GM18907 (cell line): Measurements from ENCODE around the gene WDR1.

Source experiments
- ATAC-seq: cut with Tn5 transposase; IDR thresholded peaks from one replicate; pipeline ENCODE4 v1.9.1; 2021; ENCODE audit warnings: mild to moderate bottlenecking, moderate library complexity; ENCODE audit not compliant: unreplicated experiment

WDR1 gene

GRCh38 chr4:10114607-10115006 is 2.0 kb downstream of the WDR1 start:
- no peak for ATAC-seq

DNA sequence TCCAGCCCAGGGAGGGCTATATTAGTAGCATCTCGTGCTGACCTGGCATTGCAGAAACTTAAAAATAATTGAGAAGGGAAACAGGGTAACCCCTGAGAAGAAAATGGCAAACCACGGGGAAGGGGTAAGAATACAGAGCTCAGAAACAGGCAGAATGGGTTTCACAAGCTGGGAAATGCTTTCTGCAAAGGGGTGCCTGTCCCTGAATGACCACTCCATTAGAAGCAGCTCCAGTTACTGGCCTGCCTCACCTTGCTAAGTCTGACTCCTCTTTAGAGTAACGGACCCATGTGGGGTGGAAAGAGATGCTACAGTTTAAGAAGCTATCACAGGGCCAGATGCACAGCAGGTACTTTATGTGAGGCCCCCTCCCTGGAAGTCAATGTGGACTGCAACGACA is 2.5 kb downstream of the WDR1 start:
- ATAC-seq: no peak

DNA sequence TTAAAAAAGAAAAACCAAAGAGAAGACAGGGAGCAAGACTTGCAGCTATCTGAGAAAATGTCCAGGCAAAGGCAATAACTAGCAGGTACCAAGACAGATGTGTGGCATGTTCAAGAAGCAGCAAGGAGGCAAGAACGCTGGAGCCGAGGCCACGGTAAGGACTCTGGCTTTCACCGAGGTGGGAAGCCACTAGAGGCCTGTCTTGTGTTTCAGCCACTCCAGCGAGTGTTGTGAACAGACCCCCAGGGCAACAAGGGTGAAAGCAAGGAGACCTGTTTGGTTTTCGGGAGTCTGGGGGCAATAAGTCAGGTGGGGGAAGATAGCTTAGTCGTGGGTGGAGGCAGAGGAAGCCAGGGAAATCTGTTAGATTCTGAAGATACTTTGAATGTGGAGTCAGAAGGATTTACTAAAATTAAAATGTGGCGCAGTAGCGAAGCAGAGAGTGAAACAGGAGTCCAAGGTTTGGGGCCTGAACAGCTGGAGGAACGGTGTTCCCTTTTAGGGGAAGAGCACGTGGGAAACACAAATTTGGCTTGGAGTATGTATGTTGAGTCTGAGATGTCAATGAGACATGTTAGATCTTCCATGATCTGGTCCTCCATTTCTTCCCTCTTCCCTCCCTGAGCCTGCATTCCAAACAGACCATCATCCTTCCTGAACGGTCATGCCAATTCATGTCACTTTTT is 3.1 kb downstream of the WDR1 start:
- no peak for ATAC-seq

- ATAC-seq: no peak
Measured at GRCh38 chr4:10112658-10113284, 3.8 kb downstream of the WDR1 start.

DNA sequence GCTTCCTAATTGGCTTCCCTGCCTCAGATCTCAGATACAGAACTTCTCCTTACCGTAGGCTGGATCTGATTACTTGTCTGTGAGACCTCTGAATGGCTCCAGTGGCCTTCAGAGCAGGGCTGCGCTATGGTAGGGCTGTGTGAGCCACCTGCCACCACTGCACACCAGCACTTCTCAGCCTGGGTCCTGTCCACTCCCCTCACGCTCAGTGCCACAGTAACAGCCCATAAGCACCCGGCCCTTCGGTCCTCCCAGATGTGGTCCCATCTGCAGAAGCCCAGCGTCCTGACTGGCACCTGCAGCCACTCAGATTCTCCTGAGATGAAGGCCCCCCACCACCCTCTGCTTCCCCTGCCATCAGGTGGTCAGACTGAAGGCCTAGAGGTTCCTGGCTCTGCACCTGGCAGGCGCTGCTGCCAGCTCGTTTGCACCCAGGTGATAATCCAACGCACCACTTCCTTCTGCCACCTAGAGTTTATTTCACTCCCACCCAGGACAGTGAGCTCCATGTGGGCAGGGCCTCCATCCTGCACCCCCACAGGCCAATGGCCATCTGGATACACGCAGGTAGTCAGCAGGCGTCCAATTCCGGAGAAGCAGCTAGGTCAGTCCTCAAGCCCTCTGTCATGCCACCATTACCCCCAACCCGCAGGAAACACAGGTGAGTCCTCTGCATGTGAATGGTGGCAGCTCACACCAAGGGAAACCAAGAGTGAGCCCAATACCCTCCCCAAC is 5.4 kb downstream of the WDR1 start:
- ATAC-seq: no peak

- ATAC-seq: no peak
Measured at GRCh38 chr4:10109995-10110670, 6.5 kb downstream of the WDR1 start.

DNA sequence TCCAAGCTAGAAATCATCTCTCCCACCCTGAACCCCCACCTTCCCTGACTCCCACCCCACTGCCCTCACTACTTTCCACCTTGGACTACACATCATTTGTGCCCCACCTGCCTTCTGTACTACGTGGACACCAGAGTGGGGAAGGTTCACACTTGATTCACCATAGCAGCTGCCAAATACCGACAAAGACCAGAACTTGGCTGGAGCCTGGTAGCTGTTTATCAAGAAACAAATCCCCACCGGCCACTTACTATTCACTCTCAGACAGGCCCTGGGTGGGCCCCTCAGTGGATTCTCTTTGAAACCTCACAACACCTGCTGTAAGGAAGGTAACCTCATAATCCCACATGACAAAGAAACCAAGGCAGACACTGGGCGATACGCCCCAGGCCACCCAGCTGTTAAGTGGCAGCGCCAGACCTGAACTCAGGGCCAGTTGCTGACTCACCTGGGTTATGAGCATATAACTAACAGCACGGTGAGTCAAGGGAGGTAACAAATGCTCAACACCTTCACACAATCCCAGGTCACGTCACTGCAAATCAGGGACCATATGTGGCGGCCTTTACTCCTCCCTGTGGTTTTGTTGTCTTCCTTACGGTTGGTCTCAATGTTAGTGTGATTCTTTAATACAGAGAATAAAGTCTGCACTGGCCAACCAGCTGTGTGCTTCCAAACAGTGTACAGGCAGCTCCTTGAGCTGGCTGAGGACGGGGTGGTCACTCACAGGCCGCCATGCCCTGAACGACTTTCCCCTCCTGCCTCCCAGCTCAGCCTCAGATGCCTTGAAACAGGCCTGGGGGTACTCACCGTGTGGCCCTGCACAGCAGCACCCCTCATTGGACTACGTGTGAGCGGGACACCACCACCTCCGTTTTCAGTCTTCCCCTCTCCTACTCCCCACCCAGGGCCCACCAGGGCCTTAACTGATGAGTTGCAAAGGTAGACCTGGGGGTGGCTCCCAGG is 7.5 kb downstream of the WDR1 start:
- no peak for ATAC-seq

GRCh38 chr4:10108391-10108790 is 8.2 kb downstream of the WDR1 start:
- no peak for ATAC-seq

DNA sequence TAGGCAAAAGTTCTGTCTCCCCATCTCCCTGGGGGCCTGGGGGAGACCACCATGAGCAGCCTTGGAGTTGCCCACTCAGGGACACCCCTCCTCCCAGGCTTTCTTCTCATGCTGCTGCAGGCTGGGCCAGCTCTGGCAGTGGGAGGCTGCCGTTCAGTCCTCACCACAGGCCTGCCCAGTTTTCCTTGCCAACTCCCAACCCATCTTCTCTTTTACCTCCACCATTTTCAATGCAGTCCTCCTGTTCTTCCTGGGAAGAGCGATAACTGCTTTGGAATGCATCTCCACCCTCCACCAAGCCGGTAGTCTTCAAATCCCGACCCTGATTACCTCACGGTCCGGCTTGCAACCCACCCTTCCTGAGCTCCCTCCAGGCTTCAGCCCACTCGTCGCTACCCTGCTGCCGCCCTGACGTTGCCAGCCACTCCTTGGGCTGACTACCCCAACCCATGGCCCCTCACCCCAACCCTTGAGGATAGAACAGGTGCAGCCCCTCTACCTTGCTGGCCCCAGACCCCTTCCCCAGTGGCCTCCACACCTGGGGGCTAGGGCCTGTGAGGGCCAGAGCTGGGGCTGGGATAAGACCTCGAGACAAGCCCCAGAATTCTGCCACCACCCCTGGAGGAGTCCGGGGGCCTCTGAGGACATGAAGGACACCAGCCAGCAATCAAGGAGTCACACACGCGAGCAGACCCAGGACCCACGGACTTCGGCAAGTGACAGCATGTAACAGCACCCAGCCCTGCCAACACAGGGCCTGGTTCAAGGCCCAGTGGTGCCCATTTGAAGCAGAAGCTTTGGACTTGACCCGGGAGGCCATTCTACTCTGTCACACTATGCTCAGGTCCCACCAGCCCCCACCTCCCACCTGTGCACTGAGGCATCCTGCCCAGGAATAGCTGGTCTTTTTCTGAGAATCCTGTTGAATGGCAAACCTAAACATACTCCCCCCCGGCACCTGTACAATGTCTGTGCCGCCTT is 9.2 kb downstream of the WDR1 start:
- no peak for ATAC-seq

DNA sequence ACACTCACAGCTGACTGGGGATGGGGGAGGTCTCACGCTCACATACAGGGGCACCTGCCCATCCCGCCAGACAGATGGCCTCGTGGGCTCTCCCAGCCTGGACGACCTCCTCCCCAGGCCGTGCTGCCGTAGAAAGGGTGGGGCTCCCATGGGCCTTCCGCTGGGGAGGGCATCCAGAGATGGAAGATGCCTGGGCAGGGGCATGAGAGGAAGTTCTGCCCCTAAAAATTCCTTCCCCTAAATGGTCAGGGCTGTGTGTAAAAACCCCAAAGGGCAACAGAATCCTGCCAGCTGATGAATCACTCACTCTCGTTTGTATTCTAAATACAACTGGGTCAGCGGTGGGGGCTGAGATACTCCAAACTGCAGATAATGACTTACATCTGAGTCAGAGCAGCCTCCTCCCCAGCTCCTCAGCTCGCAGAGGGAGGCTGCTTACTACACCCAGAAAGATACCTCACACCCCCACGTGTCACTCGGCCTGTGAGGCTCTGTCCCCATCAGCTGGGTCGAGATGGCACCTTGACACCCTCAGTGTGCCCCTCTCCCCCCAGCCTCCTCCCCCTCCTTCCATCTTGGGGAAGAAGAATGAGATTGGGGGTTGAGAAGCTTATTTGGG is 10.1 kb downstream of the WDR1 start:
- peak; percentile 37 for ATAC-seq

- ATAC-seq: no peak
Measured at GRCh38 chr4:10105920-10106319, 10.7 kb downstream of the WDR1 start.

- no peak for ATAC-seq
Measured at GRCh38 chr4:10105421-10105820, 11.2 kb downstream of the WDR1 start.

GRCh38 chr4:10104991-10105276 is 11.7 kb downstream of the WDR1 start:
- ATAC-seq: no peak

- ATAC-seq: no peak
Measured at GRCh38 chr4:10104211-10104990, 12.2 kb downstream of the WDR1 start.

- no peak for ATAC-seq
Measured at GRCh38 chr4:10102474-10103332, 13.9 kb downstream of the WDR1 start.

GRCh38 chr4:10101671-10102473 is 14.7 kb downstream of the WDR1 start:
- no peak for ATAC-seq
